Measurements from ENCODE around the gene DMWD.

GRCh38 chr19:45746866-45747265 is 45.8 kb downstream of the DMWD start:
- TF ChIP-seq, protein P1, sequence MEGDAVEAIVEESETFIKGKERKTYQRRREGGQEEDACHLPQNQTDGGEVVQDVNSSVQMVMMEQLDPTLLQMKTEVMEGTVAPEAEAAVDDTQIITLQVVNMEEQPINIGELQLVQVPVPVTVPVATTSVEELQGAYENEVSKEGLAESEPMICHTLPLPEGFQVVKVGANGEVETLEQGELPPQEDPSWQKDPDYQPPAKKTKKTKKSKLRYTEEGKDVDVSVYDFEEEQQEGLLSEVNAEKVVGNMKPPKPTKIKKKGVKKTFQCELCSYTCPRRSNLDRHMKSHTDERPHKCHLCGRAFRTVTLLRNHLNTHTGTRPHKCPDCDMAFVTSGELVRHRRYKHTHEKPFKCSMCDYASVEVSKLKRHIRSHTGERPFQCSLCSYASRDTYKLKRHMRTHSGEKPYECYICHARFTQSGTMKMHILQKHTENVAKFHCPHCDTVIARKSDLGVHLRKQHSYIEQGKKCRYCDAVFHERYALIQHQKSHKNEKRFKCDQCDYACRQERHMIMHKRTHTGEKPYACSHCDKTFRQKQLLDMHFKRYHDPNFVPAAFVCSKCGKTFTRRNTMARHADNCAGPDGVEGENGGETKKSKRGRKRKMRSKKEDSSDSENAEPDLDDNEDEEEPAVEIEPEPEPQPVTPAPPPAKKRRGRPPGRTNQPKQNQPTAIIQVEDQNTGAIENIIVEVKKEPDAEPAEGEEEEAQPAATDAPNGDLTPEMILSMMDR (IDR thresholded peaks at IDR 0.05) = no peak
- TF ChIP-seq EZH2phosphoT487 (IDR thresholded peaks at IDR 0.05; ENCODE audit: borderline replicate concordance, low read depth) (no peak), NRF1 (IDR thresholded peaks at IDR 0.05; ENCODE audit: low read depth, low read length) (no peak), POLR2AphosphoS5 (IDR thresholded peaks at IDR 0.05; ENCODE audit: low read depth, low read length) (no peak), TCF12 (IDR thresholded peaks at IDR 0.05) (no peak), CHD2 (IDR thresholded peaks at IDR 0.05; ENCODE audit: low read length, partially characterized antibody) (no peak), FOXJ3 (CRISPR knock-in tag; IDR thresholded peaks at IDR 0.05) (no peak), TAF1 (IDR thresholded peaks at IDR 0.05; ENCODE audit: borderline replicate concordance, low read depth, low read length) (no peak), GATA2 (CRISPR knock-in tag; IDR thresholded peaks at IDR 0.05) (no peak), RAD21 (IDR thresholded peaks at IDR 0.05; ENCODE audit: low read length) (no peak), USF1 (IDR thresholded peaks at IDR 0.05; ENCODE audit: borderline replicate concordance, low read depth) (no peak), RCOR1 (IDR thresholded peaks at IDR 0.05; ENCODE audit: low read length) (no peak)
- TF ChIP-seq, protein P2, sequence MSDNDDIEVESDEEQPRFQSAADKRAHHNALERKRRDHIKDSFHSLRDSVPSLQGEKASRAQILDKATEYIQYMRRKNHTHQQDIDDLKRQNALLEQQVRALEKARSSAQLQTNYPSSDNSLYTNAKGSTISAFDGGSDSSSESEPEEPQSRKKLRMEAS (IDR thresholded peaks at IDR 0.05; ENCODE audit: low read depth) = no peak

Measured in SK-N-SH (cell line).